Measurements from ENCODE around the gene MTRR.

GRCh38 chr5:7917130-7918123 lies 48.5 kb downstream of the MTRR start:
- TF ChIP-seq CTCF (IDR thresholded peaks at IDR 0.05) (no peak), EP300 (IDR thresholded peaks at IDR 0.05) (no peak), POLR2AphosphoS5 (IDR thresholded peaks at IDR 0.05) (no peak), POLR2A (IDR thresholded peaks at IDR 0.05; ENCODE audit: low read depth) (no peak)

All from esophagus muscularis mucosa (tissue), 4 donors.